B cell (primary cell): Measurements from ENCODE around the gene DERA.

Experiments
- EZH2 ChIP-seq: IDR thresholded peaks from 2 replicates; pipeline ENCODE4 v1.6.1; 2012; ENCODE audit warnings: borderline replicate concordance, low read depth, mild to moderate bottlenecking, moderate library complexity, low read length; ENCODE audit not compliant: insufficient read depth, poor library complexity, severe bottlenecking
- TF ChIP-seq, protein P1 (sequence below): fragments of 200-600 bp; IDR thresholded peaks from one replicate; pipeline ENCODE4 v1.8.0; 2022; ENCODE audit warnings: antibody characterized with exemption, mild to moderate bottlenecking

DNA sequence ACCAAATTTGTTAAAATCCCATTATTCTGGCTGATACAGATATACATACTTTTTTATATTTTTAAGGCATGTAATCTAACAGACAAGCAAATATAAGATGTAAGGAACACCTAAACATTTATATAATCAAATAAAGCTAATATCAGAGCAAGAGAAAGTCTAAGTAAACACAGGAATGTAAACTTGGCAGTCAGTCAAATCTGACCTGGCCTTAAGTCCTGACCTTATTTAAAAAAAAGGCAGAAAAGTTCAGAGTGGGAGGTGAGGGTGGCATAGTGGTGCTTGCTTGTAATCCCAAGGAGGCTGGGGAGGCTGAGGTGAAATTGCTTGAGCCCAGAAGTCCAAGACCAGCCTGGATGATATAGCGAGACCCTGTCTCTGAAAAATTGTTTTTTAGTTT is 152.6 kb downstream of the DERA start:
- TF ChIP-seq, protein P1, sequence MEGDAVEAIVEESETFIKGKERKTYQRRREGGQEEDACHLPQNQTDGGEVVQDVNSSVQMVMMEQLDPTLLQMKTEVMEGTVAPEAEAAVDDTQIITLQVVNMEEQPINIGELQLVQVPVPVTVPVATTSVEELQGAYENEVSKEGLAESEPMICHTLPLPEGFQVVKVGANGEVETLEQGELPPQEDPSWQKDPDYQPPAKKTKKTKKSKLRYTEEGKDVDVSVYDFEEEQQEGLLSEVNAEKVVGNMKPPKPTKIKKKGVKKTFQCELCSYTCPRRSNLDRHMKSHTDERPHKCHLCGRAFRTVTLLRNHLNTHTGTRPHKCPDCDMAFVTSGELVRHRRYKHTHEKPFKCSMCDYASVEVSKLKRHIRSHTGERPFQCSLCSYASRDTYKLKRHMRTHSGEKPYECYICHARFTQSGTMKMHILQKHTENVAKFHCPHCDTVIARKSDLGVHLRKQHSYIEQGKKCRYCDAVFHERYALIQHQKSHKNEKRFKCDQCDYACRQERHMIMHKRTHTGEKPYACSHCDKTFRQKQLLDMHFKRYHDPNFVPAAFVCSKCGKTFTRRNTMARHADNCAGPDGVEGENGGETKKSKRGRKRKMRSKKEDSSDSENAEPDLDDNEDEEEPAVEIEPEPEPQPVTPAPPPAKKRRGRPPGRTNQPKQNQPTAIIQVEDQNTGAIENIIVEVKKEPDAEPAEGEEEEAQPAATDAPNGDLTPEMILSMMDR, result no peak
- no peak for TF ChIP-seq EZH2
